ENCODE data around the gene VGLL4.

GRCh38 chr3:11634974-11635612 is 8.6 kb downstream of the VGLL4 start:
- no peak for TF ChIP-seq POLR2A (IDR thresholded peaks at IDR 0.05; ENCODE audit: low read length)
- no peak for TF ChIP-seq GATA1 (IDR thresholded peaks at IDR 0.05; ENCODE audit: low read depth, low read length)

Data from erythroblast (primary cell).